Liver (tissue), 9 donors: ENCODE measurements around the gene DNAJB13. TPM values are rescaled to one million over a fixed set of nuclear protein-coding genes. Genes with fewer than 3 reads are reported as not detected.
A peak's percentile ranks its signal among the peaks of the same experiment; 100 is the strongest.

ENCODE experiments used
- DNase-seq: peaks from one replicate; pipeline ENCODE4 v3.0.0-alpha.2; 2017; ENCODE audit warnings: low spot score
- H3K27ac ChIP-seq, 2 donors: one replicate each; pipeline ENCODE4 v1.7.0; 2013; ENCODE audit warnings: inconsistent platforms in 2 of 2, low read length in 2 of 2, control low read depth in 1 of 2, low read depth in 1 of 2, mild to moderate bottlenecking in 1 of 2
- H3K27me3 ChIP-seq, 4 donors: one replicate each; pipeline versions ENCODE4 v1.6.1 to v1.7.0; 2013; ENCODE audit warnings: low read length in 3 of 4, inconsistent platforms in 1 of 4, mild to moderate bottlenecking in 1 of 4, moderate library complexity in 1 of 4; ENCODE audit not compliant: control insufficient read depth in 4 of 4, insufficient read depth in 4 of 4
- H3K36me3 ChIP-seq, 4 donors: one replicate each; pipeline versions ENCODE4 v1.6.1 to v1.7.0; 2013; ENCODE audit warnings: low read length in 3 of 4, mild to moderate bottlenecking in 3 of 4, low read depth in 1 of 4, moderate library complexity in 1 of 4; ENCODE audit not compliant: control insufficient read depth in 4 of 4, insufficient read depth in 3 of 4
- H3K4me1 ChIP-seq, 4 donors: one replicate each; pipeline versions ENCODE4 v1.6.1 to v1.7.0; 2013; ENCODE audit warnings: low read length in 3 of 4, mild to moderate bottlenecking in 3 of 4, moderate library complexity in 1 of 4; ENCODE audit not compliant: control insufficient read depth in 4 of 4, insufficient read depth in 4 of 4
- H3K4me3 ChIP-seq, 3 donors: one replicate each; pipeline versions ENCODE4 v1.6.1 to v1.7.0; 2013; ENCODE audit warnings: low read length in 3 of 3, control low read depth in 1 of 3, low read depth in 1 of 3, mild to moderate bottlenecking in 1 of 3
- H3K9ac ChIP-seq, 2 donors: one replicate each; pipeline ENCODE4 v1.7.0; 2013; ENCODE audit warnings: low read length in 2 of 2, mild to moderate bottlenecking in 2 of 2, moderate library complexity in 2 of 2, control low read depth in 1 of 2, low read depth in 1 of 2
- H3K9me3 ChIP-seq, 4 donors: one replicate each; pipeline versions ENCODE4 v1.6.1 to v1.7.0; 2013; ENCODE audit warnings: low read length in 3 of 4; ENCODE audit not compliant: control insufficient read depth in 4 of 4
- ATF3 ChIP-seq: IDR thresholded peaks from 2 replicates; pipeline ENCODE4 v1.6.1; 2016; ENCODE audit warnings: antibody characterized with exemption
- CTCF ChIP-seq: fragments of 150-350 bp; IDR thresholded peaks from 2 replicates; pipeline ENCODE4 v1.5.1; 2017; ENCODE audit warnings: improper control_type of control experiment, low read depth, low read length; ENCODE audit not compliant: missing input control
- EGR1 ChIP-seq, 2 donors: IDR thresholded peaks; 2 replicates each; pipeline ENCODE4 v1.6.1; 2016 to 2018; ENCODE audit warnings: antibody characterized with exemption in 2 of 2, low read depth in 2 of 2
- FOXA1 ChIP-seq: IDR thresholded peaks from 2 replicates; pipeline ENCODE4 v1.6.1; 2016; ENCODE audit warnings: antibody characterized with exemption
- FOXA2 ChIP-seq: IDR thresholded peaks from 2 replicates; pipeline ENCODE4 v1.6.1; 2016; ENCODE audit warnings: antibody characterized with exemption
- GABPA ChIP-seq, 2 donors: IDR thresholded peaks in 1 of 2; conservative IDR thresholded peaks in 1 of 2; 2 replicates each; pipeline ENCODE4 v1.6.1; 2016; ENCODE audit warnings: antibody characterized with exemption in 2 of 2, mild to moderate bottlenecking in 1 of 2, moderate library complexity in 1 of 2
- HNF4A ChIP-seq, 2 donors: conservative IDR thresholded peaks; 2 replicates each; pipeline ENCODE4 v1.6.1; 2016; ENCODE audit warnings: antibody characterized with exemption in 2 of 2, mild to moderate bottlenecking in 2 of 2
- HNF4G ChIP-seq: IDR thresholded peaks from 2 replicates; pipeline ENCODE4 v1.6.1; 2016; ENCODE audit warnings: antibody characterized with exemption
- JUND ChIP-seq, 2 donors: IDR thresholded peaks; 2 replicates each; pipeline ENCODE4 v1.6.1; 2016; ENCODE audit warnings: antibody characterized with exemption in 2 of 2
- MAX ChIP-seq: IDR thresholded peaks from 2 replicates; pipeline ENCODE4 v1.6.1; 2016; ENCODE audit warnings: antibody characterized with exemption
- NR2F2 ChIP-seq: IDR thresholded peaks from 2 replicates; pipeline ENCODE4 v1.6.1; 2016; ENCODE audit warnings: antibody characterized with exemption
- RAD21 ChIP-seq, 2 donors: IDR thresholded peaks; 2 replicates each; pipeline ENCODE4 v1.6.1; 2016; ENCODE audit warnings: antibody characterized with exemption in 2 of 2, mild to moderate bottlenecking in 2 of 2
- REST ChIP-seq: IDR thresholded peaks from 2 replicates; pipeline ENCODE4 v1.6.1; 2016; ENCODE audit warnings: antibody characterized with exemption, mild to moderate bottlenecking
- RXRA ChIP-seq, 2 donors: IDR thresholded peaks; 2 replicates each; pipeline ENCODE4 v1.6.1; 2017 to 2018; ENCODE audit warnings: antibody characterized with exemption in 2 of 2, mild to moderate bottlenecking in 1 of 2
- SP1 ChIP-seq: IDR thresholded peaks from 2 replicates; pipeline ENCODE4 v1.6.1; 2018; ENCODE audit warnings: antibody characterized with exemption, mild to moderate bottlenecking
- TAF1 ChIP-seq: conservative IDR thresholded peaks from 2 replicates; pipeline ENCODE4 v1.6.1; 2016; ENCODE audit warnings: antibody characterized with exemption, mild to moderate bottlenecking
- YY1 ChIP-seq: IDR thresholded peaks from 2 replicates; pipeline ENCODE4 v1.6.1; 2016; ENCODE audit warnings: antibody characterized with exemption, mild to moderate bottlenecking
- ZBTB33 ChIP-seq: IDR thresholded peaks from 2 replicates; pipeline ENCODE4 v1.6.1; 2016; ENCODE audit warnings: antibody characterized with exemption
- WGBS: extraction: QIAGEN DNeasy Blood & Tissue Kit; methylation state at CpG from one replicate; pipeline ENCODE4 v1.1.7; 2013; 5-methylcytosine and 5-hydroxymethylcytosine counted together
- polyA plus RNA-seq, 2 donors: library from polyadenylated mRNA; stranded (reverse) in 1 of 2; unstranded in 1 of 2; fragments of 200-250 nt in 1 of 2; fragments of >200 nt in 1 of 2; fragmentation: Nextera tagmentation in 1 of 2; extraction: Ambion mirVana in 1 of 2; gene quantifications; one replicate each; pipeline versions ENCODE4 v1.2.1 to v1.2.3, GENCODE V29; 2013 to 2015
- total RNA-seq, 2 donors: library from RNA; depleted of rRNA; stranded (reverse); fragments of >200 nt; gene quantifications; one replicate each; pipeline ENCODE4 v1.2.3, GENCODE V29; 2014
- donor health status: healthy.
- donor health status: healthy.
- donor health status: healthy.
- donor health status: healthy.
- donor health status: healthy.

The DNAJB13 gene
- total and polyA plus RNA-seq, 4 donors = 0.08 TPM; not detected in 3

GRCh38 chr11:74019104-74019738, 68.4 kb downstream of the DNAJB13 start:
- Histone ChIP-seq H3K36me3 (no peaks in the 10 kb centered on the region), H3K27me3 (no peaks in the 10 kb centered on the region), H3K27ac (peak overlapping the region; percentile 92 to 93), H3K4me3 (no peak overlapping the region), H3K4me1 (peaks cover 15 to 29% (median 22%) of the 10 kb centered on the region in 4 donors), H3K9ac (peak overlapping the region in 1 of 2 donors; percentile 33), H3K9me3 (no peaks in the 10 kb centered on the region)
- 15% methylated on average over 4 of the region's 4 CpGs for WGBS
- TF ChIP-seq FOXA2 = peak; percentile 10
- TF ChIP-seq REST = no peak
- no peak for TF ChIP-seq TAF1
- peak; percentile 82 to 87 for TF ChIP-seq RXRA (IDR thresholded peaks at IDR 0.05)
- TF ChIP-seq HNF4A (conservative IDR thresholded peaks at IDR 0.05) = peak; percentile 81 to 82
- no peak for TF ChIP-seq ZBTB33
- no peak for TF ChIP-seq FOXA1
- peak; percentile 65 for TF ChIP-seq SP1
- TF ChIP-seq MAX = no peak
- TF ChIP-seq HNF4G = no peak
- TF ChIP-seq EGR1 (IDR thresholded peaks at IDR 0.05; ENCODE audit: low read depth in 2 of 2) = no peak
- TF ChIP-seq JUND (IDR thresholded peaks at IDR 0.05) = peak; percentile 47 to 53
- TF ChIP-seq RAD21 (IDR thresholded peaks at IDR 0.05) = peak; percentile 5 to 29
- no peak for TF ChIP-seq ATF3
- peak; percentile 39 for TF ChIP-seq YY1
- TF ChIP-seq CTCF = no peak
- TF ChIP-seq NR2F2 = peak; percentile 99
- no peak for TF ChIP-seq GABPA (IDR thresholded peaks at IDR 0.05 in 1 of 2, conservative IDR thresholded peaks at IDR 0.05 in 1 of 2)
- no peak for DNase-seq
